Stimulated activated CD4-positive, alpha-beta T cell treated with anti-CD3 and anti-CD28 coated beads, Interleukin-15, amount 100 ng/mL, for 1 hour (primary cell): ENCODE measurements around the gene EWSR1.
"Not testable (repeated sequence)": the region's sequence is repeated elsewhere in the genome, so short reads cannot be mapped to it uniquely, and the experiment has no call there.

ENCODE experiments used
- DNase-seq, 2 donors: peaks; one replicate each; pipeline ENCODE4 v3.0.0-alpha.2; 2020; ENCODE audit warnings: low read depth in 1 of 2, low spot score in 1 of 2

The EWSR1 gene

GRCh38 chr22:29267858-29268510 lies at the start of gene EWSR1, which contains the start of gene RHBDD3:
EWSR1 (plus strand) TSS chr22:29268268; CDS start chr22:29268337, 69 bp downstream.
RHBDD3 (minus strand) TSS chr22:29267981; CDS start chr22:29265626, 2,355 bp downstream.
- DNase-seq, result peak; percentile 95 to 97

GRCh38 chr22:29218758-29219408 lies 49.2 kb upstream of the EWSR1 start:
- DNase-seq, result no peak

- DNase-seq, result not testable (repeated sequence)
Measured at GRCh38 chr22:29219409-29219782, 48.7 kb upstream of the EWSR1 start.

GRCh38 chr22:29219881-29220670 lies 48.0 kb upstream of the EWSR1 start:
- no peak for DNase-seq

GRCh38 chr22:29224121-29224858 lies 43.8 kb upstream of the EWSR1 start:
- DNase-seq, result no peak

- DNase-seq, result no peak
Measured at GRCh38 chr22:29224859-29225410, 43.1 kb upstream of the EWSR1 start.

GRCh38 chr22:29225422-29226090 lies 42.5 kb upstream of the EWSR1 start:
- DNase-seq, result no peak

GRCh38 chr22:29226351-29226981 lies 41.6 kb upstream of the EWSR1 start:
- no peak for DNase-seq

- DNase-seq, result no peak
Measured at GRCh38 chr22:29230972-29231875, 36.8 kb upstream of the EWSR1 start.

GRCh38 chr22:29231971-29232959 lies 35.8 kb upstream of the EWSR1 start:
- DNase-seq, result no peak

GRCh38 chr22:29233277-29233877 lies 34.7 kb upstream of the EWSR1 start:
- no peak for DNase-seq

GRCh38 chr22:29240481-29240880 lies 27.6 kb upstream of the EWSR1 start:
- DNase-seq, result not testable (repeated sequence)

GRCh38 chr22:29243874-29244446 lies 24.1 kb upstream of the EWSR1 start:
- DNase-seq, result no peak

GRCh38 chr22:29244785-29245625 lies 23.1 kb upstream of the EWSR1 start:
- DNase-seq, result no peak

- peak; percentile 39 to 49 for DNase-seq
Measured at GRCh38 chr22:29245626-29246385, 22.3 kb upstream of the EWSR1 start.
